Measurements from ENCODE around the gene TMEM232. TPM values are rescaled to one million over a fixed set of nuclear protein-coding genes. Genes with fewer than 3 reads are reported as not detected.
A peak's percentile ranks its signal among the peaks of the same experiment; 100 is the strongest.
"Not testable (repeated sequence)": the region's sequence is repeated elsewhere in the genome, so short reads cannot be mapped to it uniquely, and the experiment has no call there.

TMEM232 gene
- total and polyA plus RNA-seq, 8 donors, result 2.4 to 8.4 (median 5.2) TPM

- Histone ChIP-seq H3K27ac (no peak overlapping the region), H3K4me1 (no peaks in the 10 kb centered on the region), H3K36me3 (no peaks in the 10 kb centered on the region), H3K9me3 (no peaks in the 10 kb centered on the region), H3K27me3 (no peaks in the 10 kb centered on the region), H3K4me3 (no peak overlapping the region)
- TF ChIP-seq CTCF (IDR thresholded peaks at IDR 0.05), result no peak
- intact Hi-C loops (cut with DNase I), result no loop called here
- DNase-seq (no peak), ATAC-seq (no peak)
Observed at GRCh38 chr5:110707260-110707844, 19.1 kb downstream of the TMEM232 start.

GRCh38 chr5:110705349-110705748 is 21.1 kb downstream of the TMEM232 start:
- Histone ChIP-seq H3K27me3 (no peaks in the 10 kb centered on the region), H3K9me3 (no peaks in the 10 kb centered on the region), H3K27ac (no peak overlapping the region), H3K4me1 (no peaks in the 10 kb centered on the region), H3K4me3 (no peak overlapping the region), H3K36me3 (no peaks in the 10 kb centered on the region)
- intact Hi-C loops (cut with DNase I), result no loop called here
- ATAC-seq (no peak), DNase-seq (no peak)
- TF ChIP-seq CTCF (IDR thresholded peaks at IDR 0.05), result no peak

- ATAC-seq (peak; percentile 38), DNase-seq (no peak)
- H3K4me3 ChIP-seq, result no peak overlapping the region
- no peaks in the 10 kb centered on the region for H3K4me1 ChIP-seq
- intact Hi-C loops (cut with DNase I), result no loop called here
- no peaks in the 10 kb centered on the region for H3K9me3 ChIP-seq
- TF ChIP-seq CTCF (IDR thresholded peaks at IDR 0.05), result no peak
- no peaks in the 10 kb centered on the region for H3K36me3 ChIP-seq
- no peaks in the 10 kb centered on the region for H3K27me3 ChIP-seq
- no peak overlapping the region for H3K27ac ChIP-seq
Observed at GRCh38 chr5:110703481-110703880, 23.0 kb downstream of the TMEM232 start.

- TF ChIP-seq CTCF (IDR thresholded peaks at IDR 0.05), result no peak
- intact Hi-C loops (cut with DNase I), result no loop called here
- no peak for ATAC-seq
Observed at GRCh38 chr5:110702704-110703103, 23.8 kb downstream of the TMEM232 start.

GRCh38 chr5:110702300-110702699 is 24.2 kb downstream of the TMEM232 start:
- no peaks in the 10 kb centered on the region for H3K36me3 ChIP-seq
- ATAC-seq (no peak), DNase-seq (no peak)
- no peak overlapping the region for H3K27ac ChIP-seq
- TF ChIP-seq CTCF (IDR thresholded peaks at IDR 0.05), result no peak
- intact Hi-C loops (cut with DNase I), result no loop called here
- no peaks in the 10 kb centered on the region for H3K27me3 ChIP-seq
- H3K4me1 ChIP-seq, result no peaks in the 10 kb centered on the region
- H3K4me3 ChIP-seq, result no peak overlapping the region
- H3K9me3 ChIP-seq, result no peaks in the 10 kb centered on the region

More at GRCh38 chr5:110702704-110703103, 23.8 kb downstream of the TMEM232 start:
- Histone ChIP-seq H3K4me3 (no peak overlapping the region), H3K36me3 (no peaks in the 10 kb centered on the region), H3K27me3 (no peaks in the 10 kb centered on the region), H3K4me1 (no peaks in the 10 kb centered on the region), H3K9me3 (no peaks in the 10 kb centered on the region), H3K27ac (no peak overlapping the region)
- DNase-seq, result no peak

GRCh38 chr5:110692669-110693068 is 33.8 kb downstream of the TMEM232 start:
- H3K4me1 ChIP-seq; H3K27ac ChIP-seq; ATAC-seq; H3K4me3 ChIP-seq; DNase-seq; intact Hi-C loops (cut with DNase I); H3K27me3 ChIP-seq; H3K36me3 ChIP-seq: not testable (repeated sequence)
- H3K9me3 ChIP-seq, result peaks cover 0 to 11% of the 10 kb centered on the region in 2 donors

GRCh38 chr5:110690587-110690986 is 35.9 kb downstream of the TMEM232 start:
- intact Hi-C loops (cut with DNase I); ATAC-seq; H3K27me3 ChIP-seq: not testable (repeated sequence)

More at GRCh38 chr5:110690587-110690986, 35.9 kb downstream of the TMEM232 start:
- peaks cover 0 to 11% of the 10 kb centered on the region in 2 donors for H3K9me3 ChIP-seq
- not testable (repeated sequence) for H3K4me3 ChIP-seq, H3K36me3 ChIP-seq, DNase-seq, H3K4me1 ChIP-seq, H3K27ac ChIP-seq

Measured in left lung (tissue), 10 donors.